Stomach (tissue), 4 donors: ENCODE results near the gene NT5DC1.

Source experiments
- POLR2A ChIP-seq, 4 donors: fragments of 450-650 bp; IDR thresholded peaks; one replicate each; pipeline ENCODE4 v1.6.1; 2016; ENCODE audit warnings: antibody characterized with exemption in 4 of 4, control low read depth in 2 of 4, mild to moderate bottlenecking in 1 of 4, moderate library complexity in 1 of 4
- POLR2AphosphoS5 ChIP-seq, 3 donors: sonication (generic); formaldehyde crosslinking; IDR thresholded peaks; one replicate each; pipeline ENCODE4 v1.6.1; 2016; ENCODE audit warnings: antibody characterized with exemption in 3 of 3
- TF ChIP-seq, protein P1 (sequence below), 7 experiments: fragments of 450-650 bp in 4 of 7; fragments of 200-600 bp in 3 of 7; sonication (generic) in 3 of 7; IDR thresholded peaks; one replicate each; pipeline ENCODE4 v1.5.1; 2016 to 2019; ENCODE audit warnings: antibody characterized with exemption in 7 of 7, control low read depth in 2 of 7, mild to moderate bottlenecking in 1 of 7

DNA sequence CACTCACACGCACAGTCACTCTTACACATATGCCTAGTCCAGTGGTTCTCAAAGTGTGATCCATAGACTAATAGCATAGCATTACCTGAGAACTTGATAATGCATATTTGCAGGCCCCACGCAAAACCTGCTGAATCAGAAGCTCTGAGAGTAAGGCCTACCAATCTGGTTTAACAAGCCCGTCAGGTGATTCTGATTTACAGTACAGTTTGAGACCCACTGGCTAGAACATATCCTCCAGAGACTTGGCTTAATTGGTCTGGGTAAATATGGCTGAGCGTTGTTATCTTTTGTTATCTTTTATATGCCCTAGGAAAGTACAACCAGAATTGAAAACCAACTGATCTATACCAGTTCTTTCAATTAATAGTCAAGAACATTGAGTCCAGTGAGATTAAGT lies 143.6 kb downstream of the NT5DC1 start:
- TF ChIP-seq, protein P1, sequence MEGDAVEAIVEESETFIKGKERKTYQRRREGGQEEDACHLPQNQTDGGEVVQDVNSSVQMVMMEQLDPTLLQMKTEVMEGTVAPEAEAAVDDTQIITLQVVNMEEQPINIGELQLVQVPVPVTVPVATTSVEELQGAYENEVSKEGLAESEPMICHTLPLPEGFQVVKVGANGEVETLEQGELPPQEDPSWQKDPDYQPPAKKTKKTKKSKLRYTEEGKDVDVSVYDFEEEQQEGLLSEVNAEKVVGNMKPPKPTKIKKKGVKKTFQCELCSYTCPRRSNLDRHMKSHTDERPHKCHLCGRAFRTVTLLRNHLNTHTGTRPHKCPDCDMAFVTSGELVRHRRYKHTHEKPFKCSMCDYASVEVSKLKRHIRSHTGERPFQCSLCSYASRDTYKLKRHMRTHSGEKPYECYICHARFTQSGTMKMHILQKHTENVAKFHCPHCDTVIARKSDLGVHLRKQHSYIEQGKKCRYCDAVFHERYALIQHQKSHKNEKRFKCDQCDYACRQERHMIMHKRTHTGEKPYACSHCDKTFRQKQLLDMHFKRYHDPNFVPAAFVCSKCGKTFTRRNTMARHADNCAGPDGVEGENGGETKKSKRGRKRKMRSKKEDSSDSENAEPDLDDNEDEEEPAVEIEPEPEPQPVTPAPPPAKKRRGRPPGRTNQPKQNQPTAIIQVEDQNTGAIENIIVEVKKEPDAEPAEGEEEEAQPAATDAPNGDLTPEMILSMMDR (IDR thresholded peaks at IDR 0.05) = no peak
- TF ChIP-seq POLR2AphosphoS5 (IDR thresholded peaks at IDR 0.05) (no peak), POLR2A (IDR thresholded peaks at IDR 0.05) (no peak)
